NT2/D1 (cell line): Measurements from ENCODE around the gene GPHB5.

Source experiments
- YY1 ChIP-seq: IDR thresholded peaks from 2 replicates; pipeline ENCODE4 v1.6.1; 2011; ENCODE audit not compliant: insufficient read length, insufficient read depth
- ZNF274 ChIP-seq: IDR thresholded peaks from 2 replicates; pipeline ENCODE4 v1.6.1; 2011; ENCODE audit warnings: mild to moderate bottlenecking, low read depth, low read length

DNA sequence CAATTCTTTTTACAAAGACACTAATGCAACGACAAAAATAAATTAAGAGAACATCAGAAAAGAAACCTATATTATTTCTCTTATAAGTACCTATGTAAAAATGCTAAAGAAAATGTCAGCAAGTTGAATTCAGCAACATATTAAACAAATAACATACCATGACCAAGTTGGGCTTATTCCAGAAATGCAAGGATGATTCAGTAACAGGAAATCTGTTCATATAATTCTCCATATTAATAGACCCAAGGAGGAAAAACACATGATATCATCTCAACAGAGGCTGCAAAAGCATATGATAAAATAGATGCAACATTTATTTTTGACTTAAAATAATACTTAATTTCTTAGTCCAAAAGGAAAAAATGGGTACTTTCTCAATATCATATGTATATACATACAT is 25.1 kb upstream of the GPHB5 start:
- TF ChIP-seq ZNF274 (no peak), YY1 (no peak)
